GM12878 (cell line): ENCODE data around the gene TSC22D3. TPM values are rescaled to one million over a fixed set of nuclear protein-coding genes. Genes with fewer than 3 reads are reported as not detected.
A peak's percentile ranks its signal among the peaks of the same experiment; 100 is the strongest.

Experiments
- ATAC-seq: fragments of 200-7000 bp; cut with Tn5 transposase; 3 replicates; pipeline ENCODE4 v1.9.1; 2020; ENCODE audit warnings: mild to moderate bottlenecking, moderate library complexity
- BruUV-seq: library from RNA; stranded (reverse); fragments of 400-500 nt; replicated peaks from 2 replicates; lab custom pipeline; 2021; lab: Mats Ljungman, UMichigan
- CTCF ChIA-PET: fragments of 300-600 bp; sonication (Branson Sonifier 250); formaldehyde crosslinking; extraction: SDS; loops from one replicate; lab custom pipeline; 2021; ENCODE audit warnings: inconsistent platforms; lab: Yijun Ruan, JAX
- POLR2A ChIA-PET: fragments of 350-600 bp; formaldehyde crosslinking; extraction: SDS; loops from one replicate; lab custom pipeline; 2021; ENCODE audit warnings: inconsistent platforms; lab: Charles Lee
- RAD21 ChIA-PET: fragments of 300-600 bp; sonication (Branson Sonifier 250); formaldehyde crosslinking; loops from one replicate; lab custom pipeline; 2023; ENCODE audit warnings: antibody characterized with exemption; ENCODE audit not compliant: unreplicated experiment; lab: Charles Lee
- SMC1A ChIA-PET: fragments of 300-600 bp; sonication (Branson Sonifier 250); formaldehyde crosslinking; loops from one replicate; lab custom pipeline; 2023; ENCODE audit not compliant: unreplicated experiment, uncharacterized antibody; lab: Charles Lee
- DNase-seq: peaks from one replicate; pipeline ENCODE4 v3.0.0-alpha.2; 2011; ENCODE audit warnings: low read depth, low spot score
- FAIRE-seq: peaks from 3 replicates; lab custom pipeline; 2011; peaks lifted over from hg19 to GRCh38; lab: Jason Lieb, UNC
- H2AFZ ChIP-seq: 2 replicates; pipeline ENCODE4 v1.6.0; 2011; ENCODE audit warnings: low read depth, low read length, control low read depth; ENCODE audit not compliant: control insufficient read depth
- H3K27ac ChIP-seq: 2 replicates; pipeline ENCODE4 v1.5.1; 2011; ENCODE audit warnings: control low read depth; ENCODE audit not compliant: control insufficient read depth, insufficient read depth
- H3K27me3 ChIP-seq, 2 experiments: replicated peaks in 1 of 2; 2 replicates each; pipeline versions ENCODE4 v1.6.0 to v1.6.1; 2011; ENCODE audit warnings: low read length in 1 of 2; ENCODE audit not compliant: control insufficient read depth in 2 of 2, insufficient read depth in 2 of 2
- H3K36me3 ChIP-seq, 2 experiments: 2 replicates each; pipeline ENCODE4 v1.5.1; 2011; ENCODE audit warnings: low read length in 1 of 2; ENCODE audit not compliant: control insufficient read depth in 2 of 2, insufficient read depth in 2 of 2
- H3K4me1 ChIP-seq: 2 replicates; pipeline ENCODE4 v1.6.1; 2011; ENCODE audit warnings: mild to moderate bottlenecking, low read length, moderate library complexity, mixed read lengths; ENCODE audit not compliant: control insufficient read depth, insufficient read depth
- H3K4me2 ChIP-seq: 2 replicates; pipeline ENCODE4 v1.6.0; 2011; ENCODE audit warnings: control low read depth; ENCODE audit not compliant: control insufficient read depth, insufficient read depth
- H3K4me3 ChIP-seq: fragments of 200-600 bp; sonication (generic); 2 replicates; pipeline ENCODE4 v1.5.1; 2016
- H3K79me2 ChIP-seq: 2 replicates; pipeline ENCODE4 v1.6.0; 2011; ENCODE audit warnings: low read length; ENCODE audit not compliant: control insufficient read depth, insufficient read depth
- H3K9ac ChIP-seq: 2 replicates; pipeline ENCODE4 v1.8.0; 2011; ENCODE audit warnings: low read length, control low read depth, mixed read lengths; ENCODE audit not compliant: control insufficient read depth, insufficient read depth
- H3K9me3 ChIP-seq: replicated peaks from 3 replicates; pipeline ENCODE4 v1.5.1; 2011; ENCODE audit warnings: mild to moderate bottlenecking, low read length; ENCODE audit not compliant: control insufficient read depth, insufficient read depth
- H4K20me1 ChIP-seq: 2 replicates; pipeline ENCODE4 v1.6.0; 2011; ENCODE audit not compliant: control insufficient read depth, insufficient read depth
- BMI1 ChIP-seq: fragments of 450-650 bp; IDR thresholded peaks from 2 replicates; pipeline ENCODE4 v1.6.1; 2016; ENCODE audit warnings: mild to moderate bottlenecking, moderate library complexity, borderline replicate concordance
- EP300 ChIP-seq, 2 experiments: fragments of 150-350 bp in 1 of 2; IDR thresholded peaks; 2 replicates each; pipeline ENCODE4 v1.6.1; 2011 to 2012; ENCODE audit warnings: low read depth in 2 of 2, low read length in 2 of 2, borderline replicate concordance in 1 of 2, improper control_type of control experiment in 1 of 2, inconsistent platforms in 1 of 2; ENCODE audit not compliant: control insufficient read depth in 1 of 2
- EZH2 ChIP-seq: IDR thresholded peaks from 2 replicates; pipeline ENCODE4 v1.6.1; 2012; ENCODE audit warnings: low read depth, mild to moderate bottlenecking, control low read depth, inconsistent platforms, low read length, borderline replicate concordance; ENCODE audit not compliant: control insufficient read depth
- FOXK2 ChIP-seq: fragments of 450-650 bp; IDR thresholded peaks from 2 replicates; pipeline ENCODE4 v1.6.1; 2017; ENCODE audit warnings: mild to moderate bottlenecking, moderate library complexity
- GATAD2B ChIP-seq: fragments of 450-650 bp; conservative IDR thresholded peaks from 2 replicates; pipeline ENCODE4 v1.6.1; 2017; ENCODE audit warnings: low read depth, mild to moderate bottlenecking, moderate library complexity
- IKZF2 ChIP-seq, 2 experiments: fragments of 450-650 bp; IDR thresholded peaks; 2 replicates each; pipeline ENCODE4 v1.6.1; 2017; ENCODE audit warnings: mild to moderate bottlenecking in 2 of 2, moderate library complexity in 2 of 2
- IRF3 ChIP-seq: fragments of 450-650 bp; IDR thresholded peaks from 2 replicates; pipeline ENCODE4 v1.6.1; 2014; ENCODE audit warnings: mild to moderate bottlenecking
- JUNB ChIP-seq: IDR thresholded peaks from 2 replicates; pipeline ENCODE4 v1.6.1; 2016; ENCODE audit warnings: antibody characterized with exemption, mild to moderate bottlenecking
- JUND ChIP-seq: IDR thresholded peaks from 2 replicates; pipeline ENCODE4 v1.6.1; 2012; ENCODE audit warnings: low read depth, mild to moderate bottlenecking, low read length, improper control_type of control experiment, moderate library complexity
- KAT2A ChIP-seq: conservative IDR thresholded peaks from 2 replicates; pipeline ENCODE4 v1.6.1; 2011; ENCODE audit warnings: low read depth, low read length; ENCODE audit not compliant: control insufficient read depth
- NBN ChIP-seq: fragments of 450-650 bp; IDR thresholded peaks from 2 replicates; pipeline ENCODE4 v1.6.1; 2016
- NKRF ChIP-seq: fragments of 450-650 bp; conservative IDR thresholded peaks from 2 replicates; pipeline ENCODE4 v1.6.1; 2017; ENCODE audit warnings: mild to moderate bottlenecking, moderate library complexity
- PML ChIP-seq: IDR thresholded peaks from 2 replicates; pipeline ENCODE4 v1.6.1; 2012; ENCODE audit warnings: low read length, inconsistent platforms
- RBBP5 ChIP-seq: fragments of 200-600 bp; sonication (generic); conservative IDR thresholded peaks from 2 replicates; pipeline ENCODE4 v1.6.1; 2016
- TARDBP ChIP-seq: IDR thresholded peaks from 2 replicates; pipeline ENCODE4 v1.6.1; 2016; ENCODE audit warnings: borderline replicate concordance
- TCF12 ChIP-seq: IDR thresholded peaks from 2 replicates; pipeline ENCODE4 v1.6.1; 2011; ENCODE audit warnings: low read depth, mild to moderate bottlenecking, low read length
- WGBS: methylation state at CpG from one replicate; pipeline ENCODE4 v1.1.6; 2016; ENCODE audit warnings: low lambda C conversion rate; ENCODE audit not compliant: insufficient replicate concordance, insufficient coverage; ENCODE audit errors: missing lambda C conversion rate; 5-methylcytosine and 5-hydroxymethylcytosine counted together
- in situ Hi-C: fragments of 300-500 bp; cut with MboI; formaldehyde crosslinking; loops from 9 replicates; pipeline ENCODE4 v1.14.3; 2018; ENCODE audit warnings: mixed read lengths
- intact Hi-C: fragments of 100-400 bp; cut with micrococcal nuclease; formaldehyde crosslinking; loops from one replicate; pipeline ENCODE4 v1.14.2; 2022; ENCODE audit not compliant: unreplicated experiment
- polyA plus RNA-seq, 11 experiments: library from polyadenylated mRNA; depleted of rRNA in 4 of 11; unstranded in 6 of 11; stranded (reverse) in 5 of 11; fragments of >200 nt; fragmentation: Nextera tagmentation in 4 of 11; fragmentation: Illumina TruSeq in 1 of 11; extraction: Ambion mirVana in 4 of 11; extraction: Trizol in 1 of 11; gene quantifications; 1 replicate in 1 of 11; 2 replicates in 10 of 11; pipeline versions ENCODE4 v1.2.1 to v1.2.3, GENCODE V29; 2011 to 2016; ENCODE audit warnings: inconsistent platforms in 2 of 11, missing spikeins in 2 of 11, low read depth in 1 of 11
- total RNA-seq, 4 experiments: library from RNA; depleted of rRNA in 3 of 4; stranded (reverse); fragments of >200 nt in 3 of 4; fragmentation: Illumina TruSeq in 1 of 4; extraction: Trizol in 1 of 4; gene quantifications; 2 replicates each; pipeline versions ENCODE4 v1.2.1 to v1.2.3, GENCODE V29; 2013 to 2021
- TF ChIP-seq, protein P1 (sequence below): fragments of 450-650 bp; IDR thresholded peaks from 2 replicates; pipeline ENCODE4 v1.6.1; 2016; ENCODE audit warnings: mild to moderate bottlenecking
- TF ChIP-seq, protein P2 (sequence below): IDR thresholded peaks from 2 replicates; pipeline ENCODE4 v1.6.1; 2011; ENCODE audit warnings: low read depth, low read length, improper control_type of control experiment, borderline replicate concordance

The TSC22D3 gene
- total and polyA plus RNA-seq, 10 of the 15 experiments (the other 5 are each of a cell fraction or from before 2014, with no cell fraction given) = 4.6 to 122 (median 16.1) TPM

DNA sequence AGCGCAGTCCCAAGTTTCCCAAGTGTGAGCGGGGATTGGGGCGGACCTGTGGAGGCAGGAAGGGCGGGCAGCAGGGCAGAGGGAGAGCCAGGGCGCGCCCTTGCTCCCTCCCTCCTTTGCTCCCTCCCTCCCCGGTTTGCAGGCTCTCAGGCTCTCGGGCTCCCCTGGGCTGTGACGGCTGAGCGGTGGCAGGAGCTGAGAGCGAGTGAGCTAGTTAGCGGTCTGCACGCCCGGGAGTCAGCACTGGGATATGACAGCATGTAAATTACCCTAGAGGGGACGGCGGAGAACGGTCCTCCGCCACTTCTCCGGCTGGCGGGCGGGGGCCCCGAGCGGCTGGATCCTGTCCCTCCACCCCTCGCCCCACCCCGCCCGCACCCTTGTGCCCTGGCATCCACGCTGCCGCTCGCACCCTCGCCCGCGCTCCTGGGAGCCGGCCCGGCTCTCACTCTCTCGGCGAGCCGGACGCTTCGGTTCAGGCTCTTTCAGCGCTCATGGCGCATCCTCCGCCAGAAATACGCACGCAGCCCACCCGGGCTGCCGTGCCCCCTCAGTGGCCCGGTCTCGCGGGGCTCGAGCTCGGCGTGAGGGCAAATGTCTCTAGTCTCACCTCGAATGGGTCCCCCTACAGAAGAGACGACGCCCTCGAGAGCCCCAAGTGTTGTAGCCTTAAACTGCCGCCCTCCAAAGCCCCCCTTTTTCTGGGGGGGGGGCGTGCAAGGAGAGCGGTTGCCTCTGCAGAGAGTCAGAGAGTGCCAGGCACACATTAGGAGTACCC lies at the start of gene TSC22D3 (continued):
- TF ChIP-seq BMI1 = no peak
- TF ChIP-seq FOXK2 = no peak
- TF ChIP-seq, protein P1, sequence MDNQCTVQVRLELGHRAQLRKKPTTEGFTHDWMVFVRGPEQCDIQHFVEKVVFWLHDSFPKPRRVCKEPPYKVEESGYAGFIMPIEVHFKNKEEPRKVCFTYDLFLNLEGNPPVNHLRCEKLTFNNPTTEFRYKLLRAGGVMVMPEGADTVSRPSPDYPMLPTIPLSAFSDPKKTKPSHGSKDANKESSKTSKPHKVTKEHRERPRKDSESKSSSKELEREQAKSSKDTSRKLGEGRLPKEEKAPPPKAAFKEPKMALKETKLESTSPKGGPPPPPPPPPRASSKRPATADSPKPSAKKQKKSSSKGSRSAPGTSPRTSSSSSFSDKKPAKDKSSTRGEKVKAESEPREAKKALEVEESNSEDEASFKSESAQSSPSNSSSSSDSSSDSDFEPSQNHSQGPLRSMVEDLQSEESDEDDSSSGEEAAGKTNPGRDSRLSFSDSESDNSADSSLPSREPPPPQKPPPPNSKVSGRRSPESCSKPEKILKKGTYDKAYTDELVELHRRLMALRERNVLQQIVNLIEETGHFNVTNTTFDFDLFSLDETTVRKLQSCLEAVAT = no peak
- peak in 1 of 2 experiments; percentile 56; a peak in 3 of 4 replicates for TF ChIP-seq IKZF2 (IDR thresholded peaks at IDR 0.05)
- TF ChIP-seq, protein P2, sequence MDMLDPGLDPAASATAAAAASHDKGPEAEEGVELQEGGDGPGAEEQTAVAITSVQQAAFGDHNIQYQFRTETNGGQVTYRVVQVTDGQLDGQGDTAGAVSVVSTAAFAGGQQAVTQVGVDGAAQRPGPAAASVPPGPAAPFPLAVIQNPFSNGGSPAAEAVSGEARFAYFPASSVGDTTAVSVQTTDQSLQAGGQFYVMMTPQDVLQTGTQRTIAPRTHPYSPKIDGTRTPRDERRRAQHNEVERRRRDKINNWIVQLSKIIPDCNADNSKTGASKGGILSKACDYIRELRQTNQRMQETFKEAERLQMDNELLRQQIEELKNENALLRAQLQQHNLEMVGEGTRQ = no peak
- TF ChIP-seq NBN = no peak
- TF ChIP-seq NKRF = no peak

- Histone ChIP-seq H4K20me1 (no peaks in the 10 kb centered on the region; the same call in 1 of the 2 replicates), H3K4me2 (no peak overlapping the region), H3K9me3 (no peaks in the 10 kb centered on the region; the same call in 2 of the 3 replicates), H3K4me3 (no peak overlapping the region), H3K79me2 (no peaks in the 10 kb centered on the region), H3K36me3 (no peaks in the 10 kb centered on the region), H3K27ac (no peak overlapping the region), H3K4me1 (no peaks in the 10 kb centered on the region), H3K27me3 (0 out of 4 replicates have a peak, but pooled peaks cover 0 to 4% of the 10 kb centered on the region in 2 experiments), H3K9ac (no peak overlapping the region), H2AFZ (no peak overlapping the region)
- ChIA-PET RAD21 (no interaction called here), CTCF (no interaction called here), POLR2A (no interaction called here), SMC1A (no interaction called here)
- DNase-seq = no peak
- no peak for ATAC-seq
- intact Hi-C loops (no loop called here), in situ Hi-C loops (no loop called here)
- no TSS peak for BruUV-seq
- 50% methylated on average over 1 of the region's 1 CpG for WGBS
- FAIRE-seq = no peak
- TF ChIP-seq JUND (no peak), GATAD2B (no peak), JUNB (no peak), EP300 (IDR thresholded peaks at IDR 0.05; ENCODE audit: borderline replicate concordance in 1 of 2, control insufficient read depth in 1 of 2, low read depth in 2 of 2, low read length in 2 of 2) (no peak), IRF3 (no peak), PML (no peak), KAT2A (no peak), TARDBP (no peak), EZH2 (no peak), RBBP5 (no peak), TCF12 (no peak)
These were observed 47.9 kb upstream of the TSC22D3 start for GRCh38 chrX:107823456-107823855.
